ENCODE results near the gene GINM1. TPM values are rescaled to one million over a fixed set of nuclear protein-coding genes. Genes with fewer than 3 reads are reported as not detected.
A peak's percentile ranks its signal among the peaks of the same experiment; 100 is the strongest.

The GINM1 gene
- total RNA-seq, 1 experiment from 2014 or later = 25.0 TPM

GRCh38 chr6:149545754-149546471 is 20.3 kb upstream of the GINM1 start, which contains the start of gene PPIL4 (continued):
- peak; percentile 84 for TF ChIP-seq ELF1 (IDR thresholded peaks at IDR 0.05; ENCODE audit: borderline replicate concordance, low read depth)
- TF ChIP-seq SP1 (IDR thresholded peaks at IDR 0.05; ENCODE audit: low read depth) = peak; percentile 71
- TF ChIP-seq EGR1 (IDR thresholded peaks at IDR 0.05; ENCODE audit: low read depth) = peak; percentile 89
- peak; percentile 84 for TF ChIP-seq MAX (IDR thresholded peaks at IDR 0.05)

GRCh38 chr6:149551920-149552319 is 14.3 kb upstream of the GINM1 start:
- H4K20me1 ChIP-seq (ENCODE audit: insufficient read depth) = no peaks in the 10 kb centered on the region
- ChIA-PET POLR2A (no interaction called here), CTCF (interaction anchor here (1.1 kb wide), 1 partner anchor 9 kb away, joined by 3 read pairs; no protein-coding TSS in a partner anchor), RAD21 (ENCODE audit: low non-redundant PET in 1 of 2, low total read pairs in 2 of 2, uncharacterized antibody in 2 of 2, unreplicated experiment in 2 of 2) (no interaction called here)
- DNase-seq (ENCODE audit: low read depth, low spot score) = no peak
- no peaks in the 10 kb centered on the region for H3K9me3 ChIP-seq (ENCODE audit: control insufficient read depth in 1 of 2, insufficient read depth in 1 of 2, low read depth in 1 of 2, low read length in 2 of 2)
- H3K27me3 ChIP-seq (ENCODE audit: insufficient read depth, low read length) = no peaks in the 10 kb centered on the region; the same call in 1 of the 2 replicates
- H3K36me3 ChIP-seq (ENCODE audit: control insufficient read depth in 1 of 2, insufficient read depth in 2 of 2, low read length in 2 of 2) = no peaks in the 10 kb centered on the region
- no peaks in the 10 kb centered on the region for H3K9me2 ChIP-seq (ENCODE audit: insufficient read depth)
- no peak overlapping the region for H3K27ac ChIP-seq (ENCODE audit: low read depth, low read length)
- no peak overlapping the region for H3K4me3 ChIP-seq (replicated peaks in 1 of 2; ENCODE audit: low read depth in 1 of 2, low read length in 2 of 2)
- H3K4me2 ChIP-seq (ENCODE audit: low read length) = no peak overlapping the region
- no peaks in the 10 kb centered on the region for H3K79me2 ChIP-seq (ENCODE audit: insufficient read depth, low read length)
- no peak overlapping the region for H2AFZ ChIP-seq (ENCODE audit: low read depth, low read length, poor library complexity, severe bottlenecking)
- TF ChIP-seq YY1 (IDR thresholded peaks at IDR 0.05; ENCODE audit: extremely low read depth, insufficient replicate concordance, low read depth, low read length) = no peak
- TF ChIP-seq CEBPB (IDR thresholded peaks at IDR 0.05; ENCODE audit: low read depth) = no peak
- TF ChIP-seq EGR1 (IDR thresholded peaks at IDR 0.05; ENCODE audit: low read depth) = no peak
- no peak for TF ChIP-seq REST (IDR thresholded peaks at IDR 0.05; ENCODE audit: low read depth)
- TF ChIP-seq POLR2AphosphoS5 (IDR thresholded peaks at IDR 0.05; ENCODE audit: low read depth, low read length) = no peak
- TF ChIP-seq RAD21 (IDR thresholded peaks at IDR 0.05; ENCODE audit: low read depth) = no peak
- no peak for TF ChIP-seq ZNF274 (IDR thresholded peaks at IDR 0.05; ENCODE audit: low read depth, low read length)
- no peak for TF ChIP-seq CTCF (IDR thresholded peaks at IDR 0.05 in 2 of 3, conservative IDR thresholded peaks at IDR 0.05 in 1 of 3; ENCODE audit: borderline replicate concordance in 1 of 3, insufficient read depth in 1 of 3, low read depth in 2 of 3, low read length in 2 of 3)
- no peak for TF ChIP-seq CBX3 (IDR thresholded peaks at IDR 0.05; ENCODE audit: low read depth)
- TF ChIP-seq SRF (IDR thresholded peaks at IDR 0.05; ENCODE audit: low read depth) = no peak
- TF ChIP-seq EZH2phosphoT487 (IDR thresholded peaks at IDR 0.05; ENCODE audit: borderline replicate concordance) = no peak
- no peak for ATAC-seq
- no TSS peak for BruUV-seq (replicated peaks)
- no peak overlapping the region for H3K9ac ChIP-seq (ENCODE audit: low read length)
- intact Hi-C loops (cut with micrococcal nuclease) = no loop called here
- peaks cover 2 to 4% of the 10 kb centered on the region in 2 experiments; a peak in 3 of 4 replicates for H3K4me1 ChIP-seq (ENCODE audit: control insufficient read depth in 1 of 2, insufficient read depth in 2 of 2, low read length in 2 of 2)
